ENCODE data around the gene DAD1.

DNA sequence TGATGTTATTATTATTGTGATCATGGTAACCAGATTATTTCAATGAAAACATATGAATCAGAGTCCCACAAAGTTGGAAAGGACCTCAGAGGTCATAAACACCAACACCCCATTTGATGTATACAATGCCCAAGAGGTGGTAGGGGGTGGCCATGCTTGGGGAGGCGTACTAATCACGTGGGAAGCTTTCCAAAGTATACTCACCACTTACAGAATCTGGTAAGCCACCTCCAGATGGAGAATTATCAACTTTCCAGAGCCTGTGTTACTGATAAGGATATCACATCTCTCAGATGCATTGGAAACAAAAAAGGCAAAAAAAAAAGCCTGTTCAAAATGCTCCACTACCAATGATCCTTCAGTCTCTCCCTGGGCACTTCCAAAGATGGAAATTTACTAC, 8.4 kb downstream of the DAD1 start:
- TF ChIP-seq, protein P1, sequence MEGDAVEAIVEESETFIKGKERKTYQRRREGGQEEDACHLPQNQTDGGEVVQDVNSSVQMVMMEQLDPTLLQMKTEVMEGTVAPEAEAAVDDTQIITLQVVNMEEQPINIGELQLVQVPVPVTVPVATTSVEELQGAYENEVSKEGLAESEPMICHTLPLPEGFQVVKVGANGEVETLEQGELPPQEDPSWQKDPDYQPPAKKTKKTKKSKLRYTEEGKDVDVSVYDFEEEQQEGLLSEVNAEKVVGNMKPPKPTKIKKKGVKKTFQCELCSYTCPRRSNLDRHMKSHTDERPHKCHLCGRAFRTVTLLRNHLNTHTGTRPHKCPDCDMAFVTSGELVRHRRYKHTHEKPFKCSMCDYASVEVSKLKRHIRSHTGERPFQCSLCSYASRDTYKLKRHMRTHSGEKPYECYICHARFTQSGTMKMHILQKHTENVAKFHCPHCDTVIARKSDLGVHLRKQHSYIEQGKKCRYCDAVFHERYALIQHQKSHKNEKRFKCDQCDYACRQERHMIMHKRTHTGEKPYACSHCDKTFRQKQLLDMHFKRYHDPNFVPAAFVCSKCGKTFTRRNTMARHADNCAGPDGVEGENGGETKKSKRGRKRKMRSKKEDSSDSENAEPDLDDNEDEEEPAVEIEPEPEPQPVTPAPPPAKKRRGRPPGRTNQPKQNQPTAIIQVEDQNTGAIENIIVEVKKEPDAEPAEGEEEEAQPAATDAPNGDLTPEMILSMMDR (IDR thresholded peaks at IDR 0.05) = no peak
- TF ChIP-seq POLR2A (IDR thresholded peaks at IDR 0.05) (no peak), POLR2AphosphoS5 (IDR thresholded peaks at IDR 0.05) (no peak), EP300 (IDR thresholded peaks at IDR 0.05; ENCODE audit: low read depth) (no peak)

Measured in transverse colon (tissue), 4 donors.